Fibroblast of skin of right quadriceps (primary cell): Measurements from ENCODE around the gene C10orf143.
A peak's percentile ranks its signal among the peaks of the same experiment; 100 is the strongest.

ENCODE experiments used
- DNase-seq: peaks from one replicate; pipeline ENCODE4 v3.0.0-alpha.2; 2013

Gene C10orf143

DNA sequence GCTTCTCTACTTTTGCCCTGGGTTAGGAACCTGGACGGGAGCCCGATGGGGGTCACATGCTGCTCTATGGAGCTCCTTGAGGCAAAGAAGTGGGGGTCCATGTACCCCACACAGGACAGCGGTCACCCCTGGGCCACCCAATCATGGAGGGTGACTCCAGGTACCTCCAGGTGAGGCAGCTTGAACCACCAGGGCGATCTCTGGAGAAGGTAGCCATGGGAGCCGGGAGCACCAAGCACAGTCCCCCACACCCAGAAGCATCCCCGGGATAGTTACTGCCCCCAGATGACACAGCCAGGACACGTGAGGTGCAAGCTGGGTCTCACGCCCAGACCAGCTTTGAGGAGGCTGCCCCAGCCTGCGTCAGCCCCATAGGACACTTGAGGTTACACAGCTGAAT lies 58.4 kb downstream of the C10orf143 start:
- no peak for DNase-seq

DNA sequence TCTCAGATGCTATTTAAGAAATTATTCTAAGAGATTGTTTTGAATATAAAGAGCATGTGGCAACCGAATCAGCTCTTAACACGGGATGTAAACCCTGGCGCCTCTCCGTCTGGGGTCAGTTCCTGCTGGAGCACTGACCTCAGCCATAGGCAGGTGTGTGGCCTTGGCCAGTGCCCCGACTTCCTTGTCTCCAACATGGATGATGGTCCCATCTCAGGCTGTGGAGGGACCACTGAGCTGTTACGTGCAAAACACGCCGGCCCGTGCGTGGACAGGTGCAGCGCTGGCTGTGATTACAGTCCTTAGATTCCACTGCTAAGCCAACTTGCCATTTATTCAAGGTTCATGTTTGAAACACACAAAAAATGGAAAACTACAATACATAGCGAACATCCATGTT lies 59.9 kb downstream of the C10orf143 start:
- no peak for DNase-seq

GRCh38 chr10:130049987-130050386 lies 60.6 kb downstream of the C10orf143 start:
- no peak for DNase-seq

DNA sequence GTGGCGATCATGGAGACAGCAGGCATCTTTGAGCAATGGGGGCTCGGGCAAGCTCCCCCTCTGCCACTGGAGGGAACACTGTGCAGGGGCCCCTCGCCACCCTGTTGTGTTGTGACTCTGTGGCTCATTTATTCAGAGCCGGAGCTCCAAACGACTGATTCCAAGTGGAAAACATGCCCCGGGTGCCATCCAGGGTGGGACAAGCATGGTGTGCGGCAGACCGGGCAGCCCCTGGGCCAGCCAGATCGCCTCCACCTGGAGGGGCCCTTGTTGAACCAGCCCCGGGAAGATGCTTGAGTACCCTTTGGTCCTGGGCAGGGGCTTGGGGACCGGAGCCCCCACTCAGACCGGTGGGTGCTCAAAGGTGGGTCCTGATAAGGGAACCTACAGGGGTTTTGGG lies 61.4 kb downstream of the C10orf143 start:
- DNase-seq = no peak

- no peak for DNase-seq
Observed at GRCh38 chr10:130048081-130048480, 62.5 kb downstream of the C10orf143 start.

DNA sequence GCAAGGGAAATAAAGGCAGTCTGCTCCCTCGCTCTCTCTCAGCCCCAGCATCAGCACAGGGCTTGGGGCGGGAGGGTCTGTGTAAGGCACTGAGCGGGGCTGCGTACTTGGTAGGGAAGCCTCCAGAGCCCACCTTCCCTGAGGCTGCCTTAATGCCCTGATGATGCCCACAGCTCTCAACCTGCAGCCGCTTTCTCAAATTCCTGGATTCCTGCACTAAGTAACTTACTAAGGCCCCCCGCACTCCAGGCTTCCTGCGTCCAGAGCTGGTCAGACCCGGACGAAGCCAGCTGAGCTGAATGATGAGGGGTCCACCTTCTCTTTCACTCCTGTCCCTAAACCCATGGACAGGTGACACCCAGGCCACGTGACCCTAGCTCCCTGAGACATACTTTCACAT lies 63.3 kb downstream of the C10orf143 start:
- no peak for DNase-seq

DNA sequence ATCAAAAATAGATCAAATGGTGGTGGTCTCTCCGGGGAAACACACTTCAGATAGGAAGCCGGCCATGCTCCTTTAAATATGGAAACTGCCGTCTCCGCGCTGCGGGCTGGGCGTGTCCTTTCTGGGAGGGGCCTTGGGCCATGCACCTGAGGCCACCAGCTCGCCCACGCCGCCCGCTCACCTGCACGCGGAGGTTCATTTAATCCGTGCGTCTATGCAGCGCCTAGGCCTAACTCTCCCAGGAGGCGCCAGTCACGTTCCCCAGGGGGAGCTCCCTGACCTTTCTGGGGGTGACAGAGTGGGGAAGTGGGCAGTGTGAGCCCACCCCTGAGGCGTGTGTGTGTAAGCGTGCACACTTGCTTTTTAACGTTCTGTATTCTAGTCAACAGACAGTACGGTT lies 64.0 kb downstream of the C10orf143 start:
- DNase-seq = no peak

DNA sequence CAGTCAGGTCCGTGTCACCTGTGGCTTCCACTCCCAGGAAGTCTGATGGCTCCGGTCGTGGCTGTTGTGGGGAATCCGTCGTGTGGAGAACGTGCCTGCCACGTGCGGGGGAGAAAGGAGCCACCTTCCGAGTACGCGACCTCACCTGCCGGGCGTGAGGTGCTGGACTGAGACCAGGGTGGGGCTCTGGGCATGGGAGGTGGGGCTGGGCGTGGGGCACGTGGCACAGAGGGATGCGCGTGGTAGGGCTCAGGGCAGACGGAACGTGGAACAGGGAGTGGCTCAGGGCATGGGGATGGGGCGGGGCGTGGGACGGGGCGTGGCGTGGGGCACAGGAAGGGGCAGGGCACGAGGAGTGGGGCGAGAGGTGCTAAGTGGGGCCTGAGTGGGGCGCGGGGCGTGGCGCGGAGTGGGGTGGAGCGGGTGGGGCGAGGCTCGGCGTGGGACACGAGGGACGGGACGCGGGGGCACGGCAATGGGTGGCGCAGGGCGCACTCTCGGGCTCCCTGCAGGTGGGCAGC lies 64.8 kb downstream of the C10orf143 start:
- DNase-seq = no peak

DNA sequence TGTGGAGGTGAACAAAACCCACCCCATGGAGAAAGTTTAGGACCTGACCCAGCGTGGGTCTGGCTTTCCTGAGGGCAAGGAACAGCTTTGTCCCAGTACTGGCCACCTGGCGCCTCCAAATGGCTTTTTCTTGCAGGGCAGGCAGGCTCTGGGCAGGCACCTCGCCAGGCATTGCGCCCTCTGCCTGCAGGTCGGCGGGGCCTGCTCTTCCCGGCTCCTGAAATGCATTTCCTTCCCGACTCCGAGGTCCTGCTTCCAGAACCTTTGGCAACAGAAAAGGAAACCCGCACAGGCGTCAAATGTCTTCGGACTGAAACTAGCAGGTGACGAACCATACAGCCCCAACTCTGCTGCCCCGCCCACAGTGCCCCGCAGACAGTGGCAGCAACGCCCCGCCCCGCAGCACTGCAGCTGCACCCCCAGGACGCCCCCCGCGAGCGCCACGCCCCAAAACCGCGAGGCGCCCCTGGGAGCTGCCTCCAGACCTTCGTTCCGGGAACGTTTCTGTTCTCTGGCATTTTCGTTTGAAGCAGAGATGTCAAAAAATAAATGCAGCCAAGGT lies 65.5 kb downstream of the C10orf143 start:
- DNase-seq = peak; percentile 23

DNA sequence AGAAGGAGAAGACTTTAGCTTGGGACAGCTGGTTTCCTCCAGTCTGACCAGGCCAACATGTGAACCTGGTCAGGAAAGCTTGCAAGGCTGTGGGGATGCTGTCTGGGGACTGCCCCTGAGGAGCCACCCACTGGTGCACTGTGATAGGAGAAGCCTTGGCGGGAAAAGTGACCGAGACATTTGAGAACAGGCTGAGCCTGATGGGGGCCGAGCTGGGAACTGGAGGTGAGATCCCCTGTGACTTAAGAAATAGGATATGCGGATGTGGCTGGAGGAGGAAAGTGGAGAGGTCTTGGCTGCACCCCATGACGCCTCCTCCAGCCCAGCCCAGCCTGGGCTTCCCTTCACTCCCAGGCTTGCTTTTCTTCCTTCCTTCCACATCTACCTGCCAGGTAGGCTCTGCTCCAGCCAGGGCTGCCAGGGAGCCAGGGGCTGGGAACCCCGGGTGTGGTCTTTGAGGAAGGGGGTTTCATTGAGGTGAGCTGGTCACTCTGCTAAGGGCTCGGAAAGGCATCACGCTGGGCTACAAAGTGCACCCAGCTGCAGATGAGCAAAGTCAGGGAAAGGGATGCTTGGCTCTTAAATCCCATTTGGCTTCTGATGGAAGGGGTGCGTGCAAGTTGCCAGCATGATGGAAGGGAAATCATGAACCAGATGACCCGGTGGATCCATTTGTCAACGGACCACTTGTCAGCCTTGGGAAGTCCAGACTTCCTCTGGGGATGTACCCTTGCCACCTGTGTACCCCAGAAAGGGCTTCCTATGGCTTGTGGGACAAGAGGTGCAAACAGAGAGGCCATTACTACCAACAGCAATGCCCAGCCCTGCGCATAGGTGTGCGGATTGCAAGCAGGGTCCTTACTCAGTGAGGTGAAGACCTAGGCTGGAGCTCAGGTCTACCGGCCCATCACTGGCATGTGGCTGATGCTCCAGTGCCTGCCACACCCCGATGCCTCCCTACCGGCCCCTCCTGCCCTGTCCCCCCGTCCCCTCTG lies 66.3 kb downstream of the C10orf143 start:
- no peak for DNase-seq

GRCh38 chr10:130043491-130043890 lies 67.1 kb downstream of the C10orf143 start:
- no peak for DNase-seq

GRCh38 chr10:130042381-130042780 lies 68.2 kb downstream of the C10orf143 start:
- DNase-seq = no peak

DNA sequence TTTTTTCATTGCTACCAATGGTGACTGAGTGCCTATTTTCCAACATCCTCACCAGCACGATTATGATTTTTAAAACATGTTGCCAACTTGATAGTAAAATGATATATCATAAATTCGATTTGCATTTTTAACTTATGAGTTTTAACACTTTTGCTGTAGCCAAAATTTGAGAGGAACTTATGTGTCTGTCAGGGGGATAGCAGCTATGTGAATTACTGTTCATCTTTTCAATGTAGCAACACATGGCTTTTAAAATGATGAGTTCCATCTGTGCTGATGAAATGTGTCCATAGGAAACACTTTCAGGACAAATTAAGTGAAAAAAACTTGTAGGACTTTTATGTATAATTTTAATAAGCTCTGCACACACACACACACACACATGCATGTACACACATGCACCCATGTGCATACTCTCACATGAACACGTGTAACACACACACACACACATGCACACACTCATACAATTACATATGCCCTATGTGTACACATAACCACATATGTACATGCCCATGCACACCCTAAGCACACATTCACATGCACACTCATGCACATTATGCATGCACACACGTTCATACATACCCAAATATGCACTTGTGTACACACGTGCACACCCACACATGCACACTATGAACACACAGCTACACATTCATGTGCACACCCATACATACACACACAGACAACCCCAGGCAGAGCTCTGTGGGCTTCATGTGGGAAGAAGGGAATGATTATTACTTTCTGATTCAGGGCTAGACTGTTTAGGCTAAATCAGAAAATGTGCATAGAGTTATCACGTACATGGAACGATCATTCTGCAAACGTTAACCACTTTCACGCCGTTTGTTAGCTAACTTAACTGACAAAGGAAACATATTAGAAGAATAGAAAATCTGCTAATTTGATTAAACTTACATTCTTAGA lies 68.9 kb downstream of the C10orf143 start:
- no peak for DNase-seq

DNA sequence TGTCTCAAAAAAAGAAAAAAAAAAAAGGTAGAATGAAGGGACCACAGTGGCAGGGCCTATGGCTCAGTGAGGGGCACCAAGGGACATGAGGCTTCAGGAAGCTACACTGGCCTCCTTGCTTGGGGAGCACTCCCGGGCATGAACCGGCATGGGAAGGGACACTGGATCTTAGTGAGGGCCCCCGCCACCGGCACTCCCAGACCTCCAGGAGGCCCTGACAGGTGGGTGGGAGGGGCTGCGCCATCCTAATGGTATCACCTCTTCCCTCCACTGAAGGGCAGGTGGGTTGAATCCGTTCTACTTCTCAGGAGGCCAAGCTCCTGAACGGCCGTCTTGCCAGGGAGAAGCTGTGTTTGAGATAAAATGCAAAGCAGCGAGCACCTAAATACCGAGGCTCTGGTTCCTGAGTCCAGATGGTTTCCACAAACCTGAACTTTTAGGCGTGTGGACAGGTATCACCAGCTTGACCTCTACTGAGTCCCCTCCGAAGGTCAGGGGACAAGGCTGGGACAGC lies 69.8 kb downstream of the C10orf143 start:
- DNase-seq = no peak

DNA sequence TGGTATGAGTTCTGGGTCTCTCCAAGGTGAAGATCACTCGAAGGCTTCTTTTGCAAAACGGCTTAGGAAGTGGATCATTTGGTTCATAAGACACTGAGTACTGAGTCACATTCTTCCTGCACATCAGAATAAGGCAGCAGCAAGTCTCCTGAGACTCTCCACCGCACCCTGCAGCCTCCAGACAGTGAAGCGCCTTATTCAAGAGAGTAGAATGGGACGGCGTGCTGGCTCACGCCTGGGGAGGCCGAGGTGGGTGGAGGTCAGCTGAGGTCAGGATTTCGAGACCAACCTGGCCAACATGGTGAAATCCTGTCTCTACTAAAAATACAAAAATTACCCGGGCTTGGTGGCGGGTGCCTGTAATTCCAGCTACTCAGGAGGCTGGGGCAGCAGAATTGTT lies 70.3 kb downstream of the C10orf143 start:
- DNase-seq = no peak

DNA sequence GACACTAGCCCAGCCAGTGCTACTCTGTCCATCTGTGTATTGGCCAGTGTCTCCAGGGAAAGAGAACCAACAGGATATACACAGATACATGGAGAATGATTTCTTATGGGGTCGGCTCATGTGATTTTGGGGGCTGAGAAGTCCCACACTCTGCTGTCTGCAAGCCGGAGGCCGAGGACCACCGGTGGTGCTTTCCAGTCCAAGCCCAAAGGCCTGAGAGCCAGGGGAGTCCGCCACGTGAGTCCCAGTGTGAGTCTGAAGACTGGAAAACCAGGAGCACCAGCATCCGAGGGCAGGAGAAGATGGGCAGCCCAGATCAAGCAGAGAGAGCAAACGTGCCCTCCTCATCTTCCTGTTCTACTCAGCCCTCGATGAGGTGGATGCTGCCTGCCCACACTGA lies 71.5 kb downstream of the C10orf143 start:
- no peak for DNase-seq

DNA sequence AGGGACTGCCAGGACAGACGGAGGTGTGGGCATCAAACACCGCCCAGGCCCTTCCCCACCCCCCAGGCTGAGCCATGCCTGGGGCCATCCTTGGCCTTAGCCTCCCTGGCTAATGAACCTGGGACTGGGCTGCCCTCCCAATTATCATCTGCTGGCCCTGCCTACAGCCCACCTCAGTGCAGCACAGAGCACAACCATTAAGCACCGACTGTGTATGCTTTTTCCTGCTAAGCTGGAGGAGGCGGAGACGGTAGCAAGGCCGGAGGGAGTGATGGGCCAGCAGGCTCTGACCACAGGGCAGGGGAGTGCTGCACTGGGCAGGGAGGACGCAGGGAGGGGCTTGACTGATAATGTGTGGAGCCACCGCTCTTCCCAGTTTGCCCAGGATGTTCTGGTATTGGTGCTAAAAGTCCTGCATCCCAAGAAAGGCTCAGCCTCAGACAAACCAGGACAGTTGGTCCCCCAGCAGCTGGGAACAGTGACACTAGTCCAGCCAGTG lies 72.0 kb downstream of the C10orf143 start:
- DNase-seq = no peak

DNA sequence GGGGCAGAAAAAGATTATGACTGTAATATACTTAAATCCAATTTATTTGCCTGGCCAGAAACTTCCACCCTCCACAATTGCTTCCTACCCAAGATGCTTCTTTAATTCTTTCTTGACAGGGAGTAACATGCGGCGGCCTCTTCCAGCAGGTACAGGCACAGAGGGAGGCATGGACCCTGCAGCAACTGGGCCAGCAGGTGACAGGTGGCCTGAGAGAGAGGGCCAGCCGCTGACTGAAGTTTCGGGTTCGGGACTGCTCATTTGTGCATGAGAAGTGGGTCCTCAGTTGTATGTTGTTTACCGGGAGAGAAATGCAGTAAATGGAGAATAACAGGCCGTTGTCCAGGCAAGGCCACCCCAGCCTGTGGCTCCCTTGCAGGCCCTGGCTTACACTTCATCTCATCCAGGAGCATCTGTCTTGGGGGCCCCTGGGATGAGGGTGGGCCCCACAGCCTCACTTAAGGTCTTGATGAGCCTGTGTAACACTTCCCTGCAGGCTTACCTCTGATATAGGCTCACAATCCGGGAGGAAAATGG lies 72.5 kb downstream of the C10orf143 start:
- no peak for DNase-seq

- DNase-seq = no peak
Observed at GRCh38 chr10:130037169-130037661, 73.4 kb downstream of the C10orf143 start.

GRCh38 chr10:130036296-130037065 lies 74.1 kb downstream of the C10orf143 start:
- DNase-seq = no peak

- DNase-seq = no peak
Observed at GRCh38 chr10:130029209-130029608, 81.4 kb downstream of the C10orf143 start.
